ENCODE measurements around the gene TNRC18. TPM values are rescaled to one million over a fixed set of nuclear protein-coding genes. Genes with fewer than 3 reads are reported as not detected.
"Not testable (repeated sequence)": the region's sequence is repeated elsewhere in the genome, so short reads cannot be mapped to it uniquely, and the experiment has no call there.

Gene TNRC18
- total RNA-seq, 1 donor from 2014 or later, result 104 TPM

GRCh38 chr7:5370454-5371353 lies 52.9 kb downstream of the TNRC18 start:
- TF ChIP-seq, protein P1, sequence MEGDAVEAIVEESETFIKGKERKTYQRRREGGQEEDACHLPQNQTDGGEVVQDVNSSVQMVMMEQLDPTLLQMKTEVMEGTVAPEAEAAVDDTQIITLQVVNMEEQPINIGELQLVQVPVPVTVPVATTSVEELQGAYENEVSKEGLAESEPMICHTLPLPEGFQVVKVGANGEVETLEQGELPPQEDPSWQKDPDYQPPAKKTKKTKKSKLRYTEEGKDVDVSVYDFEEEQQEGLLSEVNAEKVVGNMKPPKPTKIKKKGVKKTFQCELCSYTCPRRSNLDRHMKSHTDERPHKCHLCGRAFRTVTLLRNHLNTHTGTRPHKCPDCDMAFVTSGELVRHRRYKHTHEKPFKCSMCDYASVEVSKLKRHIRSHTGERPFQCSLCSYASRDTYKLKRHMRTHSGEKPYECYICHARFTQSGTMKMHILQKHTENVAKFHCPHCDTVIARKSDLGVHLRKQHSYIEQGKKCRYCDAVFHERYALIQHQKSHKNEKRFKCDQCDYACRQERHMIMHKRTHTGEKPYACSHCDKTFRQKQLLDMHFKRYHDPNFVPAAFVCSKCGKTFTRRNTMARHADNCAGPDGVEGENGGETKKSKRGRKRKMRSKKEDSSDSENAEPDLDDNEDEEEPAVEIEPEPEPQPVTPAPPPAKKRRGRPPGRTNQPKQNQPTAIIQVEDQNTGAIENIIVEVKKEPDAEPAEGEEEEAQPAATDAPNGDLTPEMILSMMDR (IDR thresholded peaks at IDR 0.05), result no peak
- peak; percentile 73 for DNase-seq
- intact Hi-C loops (cut with DNase I), result no loop called here
- no peaks in the 10 kb centered on the region for H3K27me3 ChIP-seq (ENCODE audit: low read depth)
- H3K27ac ChIP-seq, result peak overlapping the region; percentile 32
- H3K4me1 ChIP-seq, result peaks cover 29% of the 10 kb centered on the region
- no peaks in the 10 kb centered on the region for H3K9me3 ChIP-seq
- H3K36me3 ChIP-seq, result peaks cover 73% of the 10 kb centered on the region
- peak overlapping the region; percentile 23 for H3K4me3 ChIP-seq
- peak; percentile 66 to 83 for ATAC-seq

GRCh38 chr7:5367661-5368060 lies 56.0 kb downstream of the TNRC18 start:
- Histone ChIP-seq H3K36me3 (peaks cover 62% of the 10 kb centered on the region), H3K4me3 (no peak overlapping the region), H3K27ac (no peak overlapping the region), H3K27me3 (ENCODE audit: low read depth) (no peaks in the 10 kb centered on the region), H3K4me1 (peaks cover 29% of the 10 kb centered on the region), H3K9me3 (no peaks in the 10 kb centered on the region)
- ATAC-seq, result no peak
- TF ChIP-seq, protein P1 (IDR thresholded peaks at IDR 0.05), result no peak
- intact Hi-C loops (cut with DNase I), result no loop called here
- no peak for DNase-seq

GRCh38 chr7:5365976-5366625 lies 57.5 kb downstream of the TNRC18 start:
- peaks cover 62% of the 10 kb centered on the region for H3K36me3 ChIP-seq
- peak; percentile 60 to 75 for ATAC-seq

GRCh38 chr7:5363729-5364128 lies 59.9 kb downstream of the TNRC18 start:
- DNase-seq (no peak), ATAC-seq (no peak)
- H3K9me3 ChIP-seq, result no peaks in the 10 kb centered on the region
- no peak overlapping the region for H3K4me3 ChIP-seq
- TF ChIP-seq, protein P1 (IDR thresholded peaks at IDR 0.05), result no peak
- intact Hi-C loops (cut with DNase I), result no loop called here
- H3K4me1 ChIP-seq, result peaks cover 37% of the 10 kb centered on the region
- peaks cover 64% of the 10 kb centered on the region for H3K36me3 ChIP-seq
- no peaks in the 10 kb centered on the region for H3K27me3 ChIP-seq (ENCODE audit: low read depth)
- no peak overlapping the region for H3K27ac ChIP-seq

More at GRCh38 chr7:5365976-5366625, 57.5 kb downstream of the TNRC18 start:
- H3K27me3 ChIP-seq (ENCODE audit: low read depth); DNase-seq; H3K27ac ChIP-seq; H3K9me3 ChIP-seq; intact Hi-C loops (cut with DNase I); H3K4me3 ChIP-seq: not testable (repeated sequence)
- TF ChIP-seq, protein P1 (IDR thresholded peaks at IDR 0.05), result peak; percentile 76
- peaks cover 27% of the 10 kb centered on the region for H3K4me1 ChIP-seq

DNA sequence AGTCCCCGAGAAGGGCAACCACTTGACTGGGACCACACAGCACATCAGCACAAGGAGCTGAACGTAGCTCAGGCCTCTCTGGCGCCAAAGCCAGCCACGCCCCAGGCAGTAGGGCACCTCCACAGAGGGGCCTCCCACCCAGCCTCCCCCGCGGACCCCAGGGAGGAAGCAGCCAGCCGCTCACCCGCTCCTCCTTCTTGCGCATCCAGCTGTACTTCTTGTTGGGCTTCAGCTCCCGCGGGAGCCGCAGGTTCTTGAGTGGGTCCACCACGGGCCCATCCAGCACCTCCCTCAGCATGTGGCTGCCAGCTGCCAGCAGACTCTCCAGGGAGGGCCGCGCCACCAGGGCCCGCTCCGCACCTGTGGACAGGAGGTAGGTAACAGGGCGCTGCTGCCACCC lies 61.2 kb downstream of the TNRC18 start:
- intact Hi-C loops (cut with DNase I), result no loop called here
- Histone ChIP-seq H3K4me3 (no peak overlapping the region), H3K9me3 (no peaks in the 10 kb centered on the region), H3K4me1 (peaks cover 41% of the 10 kb centered on the region), H3K27me3 (ENCODE audit: low read depth) (no peaks in the 10 kb centered on the region), H3K27ac (no peak overlapping the region), H3K36me3 (peaks cover 77% of the 10 kb centered on the region)
- DNase-seq (no peak), ATAC-seq (no peak)
- TF ChIP-seq, protein P1 (IDR thresholded peaks at IDR 0.05), result no peak
